Fibroblast of lung (primary cell): ENCODE measurements around the gene SUSD1. TPM values are rescaled to one million over a fixed set of nuclear protein-coding genes. Genes with fewer than 3 reads are reported as not detected.
A peak's percentile ranks its signal among the peaks of the same experiment; 100 is the strongest.

Experiments used
- DNase-seq, 2 donors: peaks; one replicate each; pipeline versions ENCODE4 v3.0.0 to v3.0.0-alpha.2; 2010; ENCODE audit warnings: low read depth in 2 of 2
- H2AFZ ChIP-seq: 2 replicates; pipeline ENCODE4 v1.5.1; 2012; ENCODE audit warnings: low read length, control low read depth, inconsistent platforms
- H3K27ac ChIP-seq: 2 replicates; pipeline ENCODE4 v1.5.1; 2011; ENCODE audit warnings: low read length, control low read depth; ENCODE audit not compliant: insufficient read depth
- H3K27me3 ChIP-seq: 2 replicates; pipeline ENCODE4 v1.5.1; 2011; ENCODE audit warnings: mild to moderate bottlenecking, low read length; ENCODE audit not compliant: control insufficient read depth, insufficient read depth
- H3K36me3 ChIP-seq: 2 replicates; pipeline ENCODE4 v1.5.1; 2011; ENCODE audit warnings: low read length; ENCODE audit not compliant: control insufficient read depth, insufficient read depth
- H3K4me1 ChIP-seq: 2 replicates; pipeline ENCODE4 v1.5.1; 2011; ENCODE audit warnings: low read length; ENCODE audit not compliant: control insufficient read depth, insufficient read depth; ENCODE audit errors: extremely low read depth
- H3K4me2 ChIP-seq: 2 replicates; pipeline ENCODE4 v1.5.1; 2011; ENCODE audit warnings: low read length, control low read depth; ENCODE audit not compliant: insufficient read depth; ENCODE audit errors: extremely low read depth
- H3K4me3 ChIP-seq, 4 experiments: fragments of 200-600 bp in 1 of 4; sonication (generic) in 1 of 4; replicated peaks in 1 of 4; 2 replicates each; pipeline ENCODE4 v1.5.1; 2011 to 2016; ENCODE audit warnings: low read length in 4 of 4, low read depth in 3 of 4, mild to moderate bottlenecking in 3 of 4, control low read depth in 2 of 4, inconsistent platforms in 1 of 4, mixed read lengths in 1 of 4; ENCODE audit not compliant: insufficient read depth in 1 of 4; ENCODE audit errors: control extremely low read depth in 1 of 4
- H3K79me2 ChIP-seq: 2 replicates; pipeline ENCODE4 v1.5.1; 2012; ENCODE audit warnings: mild to moderate bottlenecking, low read length, inconsistent platforms; ENCODE audit not compliant: control insufficient read depth, insufficient read depth
- H3K9ac ChIP-seq: 2 replicates; pipeline ENCODE4 v1.5.1; 2011; ENCODE audit warnings: mild to moderate bottlenecking, low read length, control low read depth; ENCODE audit not compliant: insufficient read depth
- H3K9me3 ChIP-seq: 2 replicates; pipeline ENCODE4 v1.5.1; 2012; ENCODE audit warnings: low read depth, low read length; ENCODE audit not compliant: control insufficient read depth, insufficient read depth
- H4K20me1 ChIP-seq: 2 replicates; pipeline ENCODE4 v1.5.1; 2011; ENCODE audit warnings: low read length; ENCODE audit not compliant: control insufficient read depth, insufficient read depth; ENCODE audit errors: extremely low read depth
- EZH2 ChIP-seq: IDR thresholded peaks from 2 replicates; pipeline ENCODE4 v1.5.1; 2012; ENCODE audit warnings: low read length, control low read depth, mild to moderate bottlenecking; ENCODE audit errors: missing control alignments
- polyA plus RNA-seq, 2 donors: library from polyadenylated mRNA; depleted of rRNA in 1 of 2; stranded (reverse) in 1 of 2; unstranded in 1 of 2; fragments of >200 nt; gene quantifications; 2 replicates each; pipeline ENCODE4 v1.2.1, GENCODE V29; 2011 to 2012; ENCODE audit warnings: missing spikeins in 1 of 2
- total RNA-seq: library from RNA; depleted of rRNA; stranded (reverse); fragments of >200 nt; gene quantifications from 2 replicates; pipeline ENCODE4 v1.2.1, GENCODE V29; 2014
- TF ChIP-seq, protein P1 (sequence below), 2 donors: IDR thresholded peaks in 1 of 2; conservative IDR thresholded peaks in 1 of 2; 1 replicate in 1 of 2; 2 replicates in 1 of 2; pipeline ENCODE4 v1.5.1; 2011 to 2012; ENCODE audit warnings: low read length in 2 of 2, control low read depth in 1 of 2, inconsistent platforms in 1 of 2, low read depth in 1 of 2, mild to moderate bottlenecking in 1 of 2

Gene SUSD1
- total and polyA plus RNA-seq, 2 donors (not counting 1 experiment from before 2014, with no cell fraction given): 27.4 to 28.6 TPM

DNA sequence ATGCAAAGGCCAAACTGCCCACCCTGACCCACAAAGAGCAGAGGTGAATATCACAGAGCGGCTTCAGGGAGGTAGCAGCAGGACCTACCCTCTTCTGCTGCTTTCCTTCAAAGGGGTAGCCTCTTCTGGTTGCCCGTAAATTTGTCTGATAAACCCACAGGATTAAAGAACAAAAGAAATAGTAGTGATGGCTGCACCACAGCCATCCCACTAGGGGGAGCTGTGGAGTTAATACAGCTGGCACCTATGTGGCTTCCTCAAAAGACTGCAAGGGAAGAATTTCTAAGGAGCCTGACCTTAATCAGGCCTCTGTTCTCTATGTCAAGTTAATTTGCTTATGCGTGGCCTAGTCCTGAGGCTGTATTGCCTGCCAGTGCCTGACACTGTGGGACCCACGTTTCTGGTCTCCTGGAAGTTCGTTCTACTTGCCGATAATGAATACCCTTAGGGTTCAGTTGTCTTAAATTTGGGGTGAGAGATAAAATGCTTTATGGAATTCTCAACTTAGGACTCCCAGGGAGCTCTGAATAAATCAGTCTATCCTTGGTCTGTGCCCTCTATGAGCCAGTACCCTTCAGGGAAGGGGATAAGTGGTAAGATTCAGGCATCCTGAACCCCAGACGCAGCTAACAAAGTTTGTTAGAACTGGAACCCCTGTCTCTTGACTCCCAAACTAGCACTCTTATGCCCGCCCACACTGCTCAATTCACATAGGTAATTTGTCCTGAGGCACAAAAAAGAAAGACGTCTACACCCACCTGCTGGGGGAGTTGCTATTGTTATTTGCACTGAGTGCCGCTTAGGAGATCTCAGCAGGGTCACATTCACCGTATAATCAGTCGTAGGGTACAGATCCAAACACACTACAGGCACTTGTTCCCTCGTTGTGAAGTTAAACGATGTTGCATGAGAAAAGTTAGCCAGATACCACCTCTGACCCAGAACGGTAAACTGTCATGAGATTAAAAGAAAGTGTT, 77.1 kb downstream of the SUSD1 start:
- Histone ChIP-seq H3K27me3 (no peaks in the 10 kb centered on the region), H3K4me1 (no peaks in the 10 kb centered on the region), H4K20me1 (no peaks in the 10 kb centered on the region), H3K27ac (no peak overlapping the region), H3K9ac (no peak overlapping the region), H3K9me3 (no peaks in the 10 kb centered on the region), H2AFZ (peak overlapping the region; percentile 61), H3K4me3 (no peak overlapping the region), H3K4me2 (no peak overlapping the region), H3K36me3 (no peaks in the 10 kb centered on the region), H3K79me2 (no peaks in the 10 kb centered on the region)
- peak; percentile 54 to 81 for DNase-seq
- TF ChIP-seq, protein P1, sequence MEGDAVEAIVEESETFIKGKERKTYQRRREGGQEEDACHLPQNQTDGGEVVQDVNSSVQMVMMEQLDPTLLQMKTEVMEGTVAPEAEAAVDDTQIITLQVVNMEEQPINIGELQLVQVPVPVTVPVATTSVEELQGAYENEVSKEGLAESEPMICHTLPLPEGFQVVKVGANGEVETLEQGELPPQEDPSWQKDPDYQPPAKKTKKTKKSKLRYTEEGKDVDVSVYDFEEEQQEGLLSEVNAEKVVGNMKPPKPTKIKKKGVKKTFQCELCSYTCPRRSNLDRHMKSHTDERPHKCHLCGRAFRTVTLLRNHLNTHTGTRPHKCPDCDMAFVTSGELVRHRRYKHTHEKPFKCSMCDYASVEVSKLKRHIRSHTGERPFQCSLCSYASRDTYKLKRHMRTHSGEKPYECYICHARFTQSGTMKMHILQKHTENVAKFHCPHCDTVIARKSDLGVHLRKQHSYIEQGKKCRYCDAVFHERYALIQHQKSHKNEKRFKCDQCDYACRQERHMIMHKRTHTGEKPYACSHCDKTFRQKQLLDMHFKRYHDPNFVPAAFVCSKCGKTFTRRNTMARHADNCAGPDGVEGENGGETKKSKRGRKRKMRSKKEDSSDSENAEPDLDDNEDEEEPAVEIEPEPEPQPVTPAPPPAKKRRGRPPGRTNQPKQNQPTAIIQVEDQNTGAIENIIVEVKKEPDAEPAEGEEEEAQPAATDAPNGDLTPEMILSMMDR (conservative IDR thresholded peaks at IDR 0.05 in 1 of 2, IDR thresholded peaks at IDR 0.05 in 1 of 2; ENCODE audit: low read depth in 1 of 2, low read length in 2 of 2): peak; percentile 87 to 92
- no peak for TF ChIP-seq EZH2

DNA sequence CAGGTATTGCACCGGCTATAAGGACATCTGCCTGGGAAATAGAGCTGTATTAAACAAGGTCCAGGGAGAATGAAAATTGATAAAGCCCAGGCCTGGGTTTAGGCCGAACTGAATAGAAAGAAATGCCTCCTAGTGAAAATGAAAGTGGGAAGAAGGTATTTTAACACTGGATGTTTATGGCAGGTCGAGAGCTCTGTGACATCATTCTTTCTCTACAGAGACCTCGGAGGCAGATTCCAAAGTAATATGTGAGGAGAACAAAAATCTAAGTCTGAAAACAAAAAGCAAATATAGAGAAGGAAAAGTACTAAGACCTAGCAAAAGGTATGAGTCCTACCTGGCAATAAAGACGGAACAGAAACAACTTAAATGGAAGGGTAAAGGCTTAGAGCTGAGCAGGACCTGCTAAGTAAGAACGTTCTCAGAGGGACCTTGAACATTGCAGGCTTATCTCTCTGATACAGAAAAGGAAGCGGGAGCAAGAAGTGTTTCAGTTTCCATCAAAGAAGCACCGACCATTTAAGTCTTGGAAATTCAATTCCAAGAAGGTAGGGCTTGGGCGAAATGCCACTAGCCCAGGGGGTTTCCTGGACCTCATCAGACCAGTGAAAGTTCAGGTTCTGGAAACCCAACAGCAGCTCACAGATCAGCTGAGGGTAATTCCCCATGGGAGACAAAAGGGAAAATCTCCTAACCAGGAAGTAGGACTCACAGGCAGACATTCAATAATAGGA, 80.0 kb downstream of the SUSD1 start:
- Histone ChIP-seq H3K36me3 (no peaks in the 10 kb centered on the region), H3K27me3 (no peaks in the 10 kb centered on the region), H3K4me1 (no peaks in the 10 kb centered on the region), H3K4me3 (no peak overlapping the region), H2AFZ (no peak overlapping the region), H3K9ac (no peak overlapping the region), H3K79me2 (no peaks in the 10 kb centered on the region), H3K4me2 (no peak overlapping the region), H4K20me1 (no peaks in the 10 kb centered on the region), H3K9me3 (no peaks in the 10 kb centered on the region), H3K27ac (no peak overlapping the region)
- TF ChIP-seq EZH2: no peak
- TF ChIP-seq, protein P1 (conservative IDR thresholded peaks at IDR 0.05 in 1 of 2, IDR thresholded peaks at IDR 0.05 in 1 of 2; ENCODE audit: low read depth in 1 of 2, low read length in 2 of 2): no peak
- DNase-seq: no peak

DNA sequence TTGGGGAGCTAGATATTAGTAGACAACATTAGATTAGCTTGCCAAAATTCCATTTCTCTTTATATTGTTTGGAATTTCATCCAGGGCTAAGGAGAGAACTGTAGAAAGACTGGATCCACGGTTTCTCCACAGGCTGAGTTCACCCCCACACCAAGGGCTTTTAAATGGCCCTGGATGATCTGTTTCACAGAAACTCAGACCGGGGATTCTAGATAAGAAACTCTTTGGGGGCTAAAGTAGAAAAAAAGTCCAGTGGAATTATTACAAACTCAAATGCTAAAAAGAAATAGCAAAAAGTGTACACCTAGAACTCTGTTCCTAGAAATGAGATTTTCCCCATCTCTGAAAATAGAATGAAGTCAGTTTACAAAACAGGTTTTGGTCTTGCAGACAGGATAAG, 80.9 kb downstream of the SUSD1 start:
- no peak for DNase-seq
- Histone ChIP-seq H2AFZ (no peak overlapping the region), H3K27ac (no peak overlapping the region), H3K79me2 (no peaks in the 10 kb centered on the region), H3K4me2 (no peak overlapping the region), H3K4me3 (no peak overlapping the region), H4K20me1 (no peaks in the 10 kb centered on the region), H3K4me1 (no peaks in the 10 kb centered on the region), H3K9ac (no peak overlapping the region), H3K9me3 (no peaks in the 10 kb centered on the region), H3K27me3 (no peaks in the 10 kb centered on the region), H3K36me3 (no peaks in the 10 kb centered on the region)
- no peak for TF ChIP-seq EZH2
- TF ChIP-seq, protein P1 (conservative IDR thresholded peaks at IDR 0.05 in 1 of 2, IDR thresholded peaks at IDR 0.05 in 1 of 2; ENCODE audit: low read depth in 1 of 2, low read length in 2 of 2): no peak
